ENCODE measurements around the gene WDR18. TPM values are rescaled to one million over a fixed set of nuclear protein-coding genes. Genes with fewer than 3 reads are reported as not detected.

WDR18 gene
- total RNA-seq: 60.1 TPM in 2 replicates

GRCh38 chr19:984165-984967, at the start of gene WDR18:
Gene WDR18, plus strand, starts transcription at chr19:984345. Its CDS starts 9 bp downstream, at chr19:984354.

GRCh38 chr19:1000095-1000494, 15.9 kb downstream of the WDR18 start, which contains the start of gene GRIN3B:
Gene GRIN3B, plus strand, starts transcription at chr19:1000419. Its CDS starts 19 bp downstream, at chr19:1000438.

GRCh38 chr19:1020868-1021425, 36.8 kb downstream of the WDR18 start, which contains the start of gene TMEM259:
Gene TMEM259, minus strand, starts transcription at chr19:1021123. Its CDS starts 127 bp downstream, at chr19:1020996.

GRCh38 chr19:1025960-1026782, 42.0 kb downstream of the WDR18 start, which contains the start of gene CNN2:
Gene CNN2, plus strand, starts transcription at chr19:1026608. Its CDS starts 54 bp downstream, at chr19:1026662.

GRCh38 chr19:1039646-1040475, 55.7 kb downstream of the WDR18 start, which contains the start of gene ABCA7:
Gene ABCA7, plus strand, starts transcription at chr19:1040107. Its CDS starts 1,255 bp downstream, at chr19:1041362.

Small RNA genes within 50 kb of the gene (small RNA-seq; reads per million reads assigned to genes)
- 20.5 reads per million, percentile 96 among the genes with 10 or more reads in this experiment for gene RNU6-2

Other genes starting within 250 kb of the WDR18 start
- gene MISP, start 233.2 kb upstream of the WDR18 start, total RNA-seq: 11.0 and 58.5 TPM in 2 replicates
- gene PTBP1, start 186.9 kb upstream of the WDR18 start, total RNA-seq: 106 and 194 TPM in 2 replicates
- gene PLPPR3, start 162.4 kb upstream of the WDR18 start, total RNA-seq: under 0.01 TPM in 1 of 2 replicates, not detected in the other
- not detected in 2 replicates for gene AZU1, start 156.5 kb upstream of the WDR18 start, total RNA-seq
- gene PRTN3, start 143.3 kb upstream of the WDR18 start, total RNA-seq: not detected in 2 replicates
- not detected in 2 replicates for gene ELANE, start 132.0 kb upstream of the WDR18 start, total RNA-seq
- 1.3 and 1.6 TPM in 2 replicates for gene CFD, start 124.7 kb upstream of the WDR18 start, total RNA-seq
- gene MED16, start 91.2 kb upstream of the WDR18 start, total RNA-seq: 25.5 and 32.2 TPM in 2 replicates
- gene RNU6-9, start 90.9 kb upstream of the WDR18 start, total RNA-seq: not detected in 2 replicates
- 35.3 and 49.0 TPM in 2 replicates for gene R3HDM4, start 71.1 kb upstream of the WDR18 start, total RNA-seq
- gene KISS1R, start 67.0 kb upstream of the WDR18 start, total RNA-seq: not detected in 2 replicates
- gene ARID3A, start 58.3 kb upstream of the WDR18 start, total RNA-seq: 177 and 216 TPM in 2 replicates
- under 0.01 and 0.79 TPM in 2 replicates for gene GRIN3B, start 16.1 kb downstream of the WDR18 start, total RNA-seq
- gene TMEM259, start 36.8 kb downstream of the WDR18 start, total RNA-seq: 79.3 and 114 TPM in 2 replicates
- gene RNU6-2, start 37.2 kb downstream of the WDR18 start, total RNA-seq: not detected in 2 replicates
- 33.0 and 118 TPM in 2 replicates for gene CNN2, start 42.3 kb downstream of the WDR18 start, total RNA-seq
- gene ABCA7, start 55.8 kb downstream of the WDR18 start, total RNA-seq: 13.0 and 14.0 TPM in 2 replicates
- 1.2 and 8.4 TPM in 2 replicates for gene ARHGAP45, start 82.8 kb downstream of the WDR18 start, total RNA-seq
- 55.0 and 196 TPM in 2 replicates for gene POLR2E, start 111.0 kb downstream of the WDR18 start, total RNA-seq
- 203 and 236 TPM in 2 replicates for gene GPX4, start 119.6 kb downstream of the WDR18 start, total RNA-seq
- 42.0 and 42.2 TPM in 2 replicates for gene SBNO2, start 189.9 kb downstream of the WDR18 start, total RNA-seq
- gene STK11, start 221.4 kb downstream of the WDR18 start, total RNA-seq: 61.2 and 76.1 TPM in 2 replicates